ENCODE data around the gene BRIP1.

The BRIP1 gene

GRCh38 chr17:61718022-61718421 lies 145.3 kb downstream of the BRIP1 start:
- no peak overlapping the region for H3K9ac ChIP-seq
- peaks cover 33 to 62% (median 52%) of the 10 kb centered on the region in 11 experiments for H3K9me3 ChIP-seq (replicated peaks in 1 of 11)
- no peaks in the 10 kb centered on the region for H3K4me1 ChIP-seq
- H3K27ac ChIP-seq: no peak overlapping the region
- no peak overlapping the region for H3K4me3 ChIP-seq
- peaks cover 4 to 71% (median 42%) of the 10 kb centered on the region in 11 experiments; a peak in 20 of 22 replicates for H3K36me3 ChIP-seq
- H4K20me1 ChIP-seq: no peaks in the 10 kb centered on the region
- no peaks in the 10 kb centered on the region for H3K27me3 ChIP-seq
- no peak overlapping the region for H3K4me2 ChIP-seq
- no peak for TF ChIP-seq Cebpa-rat (IDR thresholded peaks at IDR 0.05)

GRCh38 chr17:61717352-61717751 lies 146.0 kb downstream of the BRIP1 start:
- H3K27me3 ChIP-seq: no peaks in the 10 kb centered on the region
- H3K4me2 ChIP-seq: no peak overlapping the region
- TF ChIP-seq Cebpa-rat (IDR thresholded peaks at IDR 0.05): no peak
- H4K20me1 ChIP-seq: no peaks in the 10 kb centered on the region
- no peak overlapping the region for H3K4me3 ChIP-seq
- H3K36me3 ChIP-seq: peaks cover 4 to 76% (median 46%) of the 10 kb centered on the region in 11 experiments; a peak in 20 of 22 replicates
- no peak overlapping the region for H3K27ac ChIP-seq
- no peaks in the 10 kb centered on the region for H3K4me1 ChIP-seq
- H3K9ac ChIP-seq: no peak overlapping the region
- H3K9me3 ChIP-seq (replicated peaks in 1 of 11): peaks cover 33 to 62% (median 52%) of the 10 kb centered on the region in 11 experiments

GRCh38 chr17:61716225-61716829 lies 147.0 kb downstream of the BRIP1 start:
- peaks cover 4 to 76% (median 49%) of the 10 kb centered on the region in 11 experiments; a peak in 20 of 22 replicates for H3K36me3 ChIP-seq
- no peak overlapping the region for H3K9ac ChIP-seq
- H4K20me1 ChIP-seq: no peaks in the 10 kb centered on the region
- H3K27ac ChIP-seq: no peak overlapping the region
- no peak overlapping the region for H3K4me2 ChIP-seq
- H3K4me3 ChIP-seq: no peak overlapping the region
- no peaks in the 10 kb centered on the region for H3K4me1 ChIP-seq
- no peaks in the 10 kb centered on the region for H3K27me3 ChIP-seq
- peaks cover 33 to 56% (median 48%) of the 10 kb centered on the region in 11 experiments for H3K9me3 ChIP-seq (replicated peaks in 1 of 11)
- TF ChIP-seq Cebpa-rat (IDR thresholded peaks at IDR 0.05): no peak

- H3K36me3 ChIP-seq: peaks cover 4 to 85% (median 59%) of the 10 kb centered on the region in 11 experiments; a peak in 20 of 22 replicates
- H3K9ac ChIP-seq: no peak overlapping the region
- H4K20me1 ChIP-seq: no peaks in the 10 kb centered on the region
- H3K9me3 ChIP-seq (replicated peaks in 1 of 11): peaks cover 27 to 50% (median 47%) of the 10 kb centered on the region in 11 experiments
- TF ChIP-seq Cebpa-rat (IDR thresholded peaks at IDR 0.05): no peak
- no peaks in the 10 kb centered on the region for H3K4me1 ChIP-seq
- no peak overlapping the region for H3K4me3 ChIP-seq
- no peak overlapping the region for H3K4me2 ChIP-seq
- H3K27ac ChIP-seq: no peak overlapping the region
- H3K27me3 ChIP-seq: no peaks in the 10 kb centered on the region
Observed at GRCh38 chr17:61715348-61715747, 148.0 kb downstream of the BRIP1 start.

GRCh38 chr17:61714300-61714699 lies 149.0 kb downstream of the BRIP1 start:
- peaks cover 4 to 94% (median 67%) of the 10 kb centered on the region in 11 experiments; a peak in 20 of 22 replicates for H3K36me3 ChIP-seq
- no peak overlapping the region for H3K27ac ChIP-seq
- H3K9ac ChIP-seq: no peak overlapping the region
- H3K9me3 ChIP-seq (replicated peaks in 1 of 11): peaks cover 27 to 42% (median 40%) of the 10 kb centered on the region in 11 experiments
- no peaks in the 10 kb centered on the region for H4K20me1 ChIP-seq
- no peak overlapping the region for H3K4me2 ChIP-seq
- no peaks in the 10 kb centered on the region for H3K27me3 ChIP-seq
- H3K4me3 ChIP-seq: no peak overlapping the region
- no peak for TF ChIP-seq Cebpa-rat (IDR thresholded peaks at IDR 0.05)
- H3K4me1 ChIP-seq: no peaks in the 10 kb centered on the region

- TF ChIP-seq Cebpa-rat (IDR thresholded peaks at IDR 0.05): no peak
- Histone ChIP-seq H3K4me3 (no peak overlapping the region), H3K27me3 (no peaks in the 10 kb centered on the region), H3K4me1 (no peaks in the 10 kb centered on the region), H3K9ac (no peak overlapping the region), H3K27ac (no peak overlapping the region), H3K9me3 (replicated peaks in 1 of 11) (peaks cover 17 to 32% (median 28%) of the 10 kb centered on the region in 11 experiments), H3K4me2 (no peak overlapping the region), H3K36me3 (peaks cover 4 to 94% (median 70%) of the 10 kb centered on the region in 11 experiments; a peak in 20 of 22 replicates), H4K20me1 (no peaks in the 10 kb centered on the region)
Observed at GRCh38 chr17:61713035-61713434, 150.3 kb downstream of the BRIP1 start.

- H3K36me3 ChIP-seq: peaks cover 0 to 87% (median 62%) of the 10 kb centered on the region in 11 experiments; a peak in 20 of 22 replicates
- TF ChIP-seq Cebpa-rat (IDR thresholded peaks at IDR 0.05): no peak
- H3K9ac ChIP-seq: no peak overlapping the region
- no peak overlapping the region for H3K4me2 ChIP-seq
- H4K20me1 ChIP-seq: no peaks in the 10 kb centered on the region
- peaks cover 0 to 8% (median 3%) of the 10 kb centered on the region in 11 experiments; a peak in 11 of 22 replicates for H3K9me3 ChIP-seq (replicated peaks in 1 of 11)
- H3K4me1 ChIP-seq: no peaks in the 10 kb centered on the region
- no peak overlapping the region for H3K27ac ChIP-seq
- H3K4me3 ChIP-seq: no peak overlapping the region
- no peaks in the 10 kb centered on the region for H3K27me3 ChIP-seq
Observed at GRCh38 chr17:61710546-61710945, 152.8 kb downstream of the BRIP1 start.

GRCh38 chr17:61709567-61709966 lies 153.8 kb downstream of the BRIP1 start:
- H3K4me3 ChIP-seq: no peak overlapping the region
- H4K20me1 ChIP-seq: no peaks in the 10 kb centered on the region
- no peak overlapping the region for H3K9ac ChIP-seq
- H3K4me1 ChIP-seq: no peaks in the 10 kb centered on the region
- no peak for TF ChIP-seq Cebpa-rat (IDR thresholded peaks at IDR 0.05)
- H3K4me2 ChIP-seq: no peak overlapping the region
- H3K9me3 ChIP-seq (replicated peaks in 1 of 11): peaks cover 0 to 8% (median 0%) of the 10 kb centered on the region in 11 experiments; a peak in 4 of 22 replicates
- H3K36me3 ChIP-seq: peaks cover 0 to 85% (median 57%) of the 10 kb centered on the region in 11 experiments; a peak in 19 of 22 replicates
- no peak overlapping the region for H3K27ac ChIP-seq
- H3K27me3 ChIP-seq: no peaks in the 10 kb centered on the region

GRCh38 chr17:61704935-61705449 lies 158.3 kb downstream of the BRIP1 start:
- no peaks in the 10 kb centered on the region for H4K20me1 ChIP-seq
- no peak overlapping the region for H3K9ac ChIP-seq
- no peak overlapping the region for H3K4me3 ChIP-seq
- peaks cover 37 to 45% (median 39%) of the 10 kb centered on the region in 11 experiments for H3K9me3 ChIP-seq (replicated peaks in 1 of 11)
- H3K4me1 ChIP-seq: no peaks in the 10 kb centered on the region
- peaks cover 6 to 76% (median 58%) of the 10 kb centered on the region in 11 experiments; a peak in 20 of 22 replicates for H3K36me3 ChIP-seq
- H3K27ac ChIP-seq: no peak overlapping the region
- no peak overlapping the region for H3K4me2 ChIP-seq
- H3K27me3 ChIP-seq: no peaks in the 10 kb centered on the region
- TF ChIP-seq Cebpa-rat (IDR thresholded peaks at IDR 0.05): no peak
